HEK293T (cell line): Measurements from ENCODE around the gene PLCH2.

Source experiments
- CTCF ChIA-PET: fragments of 350-600 bp; formaldehyde crosslinking; extraction: SDS; loops from one replicate; lab custom pipeline; 2021; ENCODE audit warnings: antibody characterized with exemption, inconsistent platforms; lab: Yijun Ruan, JAX
- POLR2A ChIA-PET: fragments of 350-600 bp; formaldehyde crosslinking; extraction: SDS; loops from one replicate; lab custom pipeline; 2020; ENCODE audit warnings: antibody characterized with exemption, inconsistent platforms; lab: Yijun Ruan, JAX
- DNase-seq: peaks from one replicate; pipeline ENCODE4 v3.0.0; 2012; ENCODE audit warnings: mixed read lengths; ENCODE audit errors: extremely low spot score
- ARNT ChIP-seq: fragments of 450-650 bp; IDR thresholded peaks from 2 replicates; pipeline ENCODE4 v1.6.1; 2017; ENCODE audit warnings: mild to moderate bottlenecking
- BHLHE40 ChIP-seq: fragments of 450-650 bp; IDR thresholded peaks from 2 replicates; pipeline ENCODE4 v1.6.1; 2016; ENCODE audit warnings: mild to moderate bottlenecking, moderate library complexity, borderline replicate concordance
- CTBP1 ChIP-seq: fragments of 450-650 bp; IDR thresholded peaks from 2 replicates; pipeline ENCODE4 v1.6.1; 2016; ENCODE audit warnings: borderline replicate concordance
- ELF4 ChIP-seq: fragments of 450-650 bp; IDR thresholded peaks from 2 replicates; pipeline ENCODE4 v1.6.1; 2017; ENCODE audit warnings: antibody characterized with exemption
- FOXA1 ChIP-seq: fragments of 450-650 bp; IDR thresholded peaks from 2 replicates; pipeline ENCODE4 v1.6.1; 2016; ENCODE audit warnings: mild to moderate bottlenecking
- FOXK2 ChIP-seq: fragments of 450-650 bp; IDR thresholded peaks from 2 replicates; pipeline ENCODE4 v1.6.1; 2016; ENCODE audit warnings: mild to moderate bottlenecking
- FOXM1 ChIP-seq: fragments of 450-650 bp; IDR thresholded peaks from 2 replicates; pipeline ENCODE4 v1.6.1; 2017; ENCODE audit warnings: mild to moderate bottlenecking, borderline replicate concordance
- HDGF ChIP-seq: fragments of 450-650 bp; IDR thresholded peaks from 2 replicates; pipeline ENCODE4 v1.6.1; 2017; ENCODE audit warnings: antibody characterized with exemption, borderline replicate concordance
- L3MBTL2 ChIP-seq: fragments of 450-650 bp; conservative IDR thresholded peaks from 2 replicates; pipeline ENCODE4 v1.6.1; 2016; ENCODE audit warnings: mild to moderate bottlenecking
- LEF1 ChIP-seq: fragments of 450-650 bp; IDR thresholded peaks from 2 replicates; pipeline ENCODE4 v1.6.1; 2017; ENCODE audit warnings: mild to moderate bottlenecking, borderline replicate concordance
- NFRKB ChIP-seq: fragments of 450-650 bp; IDR thresholded peaks from 2 replicates; pipeline ENCODE4 v1.6.1; 2016; ENCODE audit warnings: mild to moderate bottlenecking, moderate library complexity
- PKNOX1 ChIP-seq: fragments of 450-650 bp; IDR thresholded peaks from 2 replicates; pipeline ENCODE4 v1.6.1; 2016
- SP1 ChIP-seq: fragments of 450-650 bp; IDR thresholded peaks from 2 replicates; pipeline ENCODE4 v1.6.1; 2017
- SUZ12 ChIP-seq: fragments of 450-650 bp; IDR thresholded peaks from 2 replicates; pipeline ENCODE4 v1.6.1; 2016; ENCODE audit warnings: mild to moderate bottlenecking
- TARDBP ChIP-seq: fragments of 450-650 bp; IDR thresholded peaks from 2 replicates; pipeline ENCODE4 v1.6.1; 2016
- ZNF384 ChIP-seq: fragments of 450-650 bp; IDR thresholded peaks from 2 replicates; pipeline ENCODE4 v1.6.1; 2016

The PLCH2 gene

GRCh38 chr1:2470290-2471158 lies 5.6 kb upstream of the PLCH2 start:
- ChIA-PET POLR2A (interaction anchor here (1.5 kb wide), 1 partner anchor 10 kb away, joined by 3 read pairs; no protein-coding TSS in a partner anchor), CTCF (no interaction called here)
- TF ChIP-seq FOXM1 = no peak
- TF ChIP-seq FOXK2 = no peak
- DNase-seq = no peak

GRCh38 chr1:2471159-2471471 lies 5.0 kb upstream of the PLCH2 start:
- CTCF ChIA-PET = no interaction called here
- POLR2A ChIA-PET = no interaction called here
- no peak for DNase-seq
- TF ChIP-seq FOXA1 (no peak), FOXK2 (no peak), PKNOX1 (no peak), ZNF384 (no peak)

- CTCF ChIA-PET = no interaction called here
- POLR2A ChIA-PET = no interaction called here
- no peak for TF ChIP-seq LEF1
- DNase-seq = no peak
Observed at GRCh38 chr1:2471587-2472001, 4.5 kb upstream of the PLCH2 start.

- ChIA-PET CTCF (no interaction called here), POLR2A (no interaction called here)
- TF ChIP-seq HDGF = no peak
- no peak for TF ChIP-seq FOXA1
- TF ChIP-seq L3MBTL2 = no peak
- TF ChIP-seq PKNOX1 = no peak
- TF ChIP-seq TARDBP = no peak
- TF ChIP-seq NFRKB = no peak
- TF ChIP-seq ZNF384 = no peak
- TF ChIP-seq BHLHE40 = no peak
- no peak for TF ChIP-seq SP1
- no peak for TF ChIP-seq SUZ12
- no peak for TF ChIP-seq ARNT
- TF ChIP-seq LEF1 = no peak
- no peak for TF ChIP-seq FOXK2
- no peak for TF ChIP-seq ELF4
- TF ChIP-seq CTBP1 = no peak
- TF ChIP-seq FOXM1 = no peak
- DNase-seq = no peak
Observed at GRCh38 chr1:2472109-2472508, 4.0 kb upstream of the PLCH2 start.

GRCh38 chr1:2472561-2473177 lies 3.4 kb upstream of the PLCH2 start:
- no peak for DNase-seq
- ChIA-PET POLR2A (no interaction called here), CTCF (no interaction called here)
- TF ChIP-seq ZNF384 (no peak), FOXA1 (no peak), SP1 (no peak), L3MBTL2 (no peak), ELF4 (no peak), PKNOX1 (peak; percentile 36; the same call in 1 of the 2 replicates)

- TF ChIP-seq ARNT (no peak), FOXA1 (no peak), LEF1 (no peak), BHLHE40 (no peak), SP1 (no peak), CTBP1 (no peak), SUZ12 (no peak), ZNF384 (no peak), TARDBP (no peak), HDGF (no peak), ELF4 (no peak), PKNOX1 (no peak), NFRKB (no peak), FOXM1 (no peak), L3MBTL2 (no peak), FOXK2 (no peak)
- CTCF ChIA-PET = no interaction called here
- POLR2A ChIA-PET = interaction anchor here (1.5 kb wide), 1 partner anchor 53 kb away, joined by 4 read pairs; the partner anchor contains the start of gene PANK4
Observed at GRCh38 chr1:2473198-2473597, 2.9 kb upstream of the PLCH2 start.

More at GRCh38 chr1:2473198-2473597, 2.9 kb upstream of the PLCH2 start:
- DNase-seq = no peak
